ENCODE measurements around the gene RCVRN. TPM values are rescaled to one million over a fixed set of nuclear protein-coding genes. Genes with fewer than 3 reads are reported as not detected.

The RCVRN gene
- total and polyA plus RNA-seq, 9 donors: 0.22 to 0.82 (median 0.40) TPM; not detected in 6

GRCh38 chr17:9887508-9887907, 17.6 kb downstream of the RCVRN start:
- no peak overlapping the region for H3K27ac ChIP-seq
- no peak for DNase-seq
- no peaks in the 10 kb centered on the region for H3K36me3 ChIP-seq
- H3K27me3 ChIP-seq: no peaks in the 10 kb centered on the region
- H3K4me1 ChIP-seq (ENCODE audit: insufficient read depth): no peaks in the 10 kb centered on the region
- TF ChIP-seq EP300 (IDR thresholded peaks at IDR 0.05) (no peak), CTCF (IDR thresholded peaks at IDR 0.05) (no peak), POLR2A (IDR thresholded peaks at IDR 0.05) (no peak)
- H3K4me3 ChIP-seq: no peak overlapping the region
- no peaks in the 10 kb centered on the region for H3K9me3 ChIP-seq
- intact Hi-C loops (cut with DNase I): no loop called here
- 78 to 87% (median 85%) methylated on average over 8 of the region's 8 CpGs for WGBS, 3 donors

GRCh38 chr17:9886141-9886930, 18.7 kb downstream of the RCVRN start:
- no peaks in the 10 kb centered on the region for H3K4me1 ChIP-seq (ENCODE audit: insufficient read depth)
- no peaks in the 10 kb centered on the region for H3K27me3 ChIP-seq
- intact Hi-C loops (cut with DNase I): no loop called here

GRCh38 chr17:9883451-9883850, 21.6 kb downstream of the RCVRN start:
- Histone ChIP-seq H3K9me3 (no peaks in the 10 kb centered on the region), H3K27me3 (no peaks in the 10 kb centered on the region), H3K36me3 (no peaks in the 10 kb centered on the region), H3K27ac (no peak overlapping the region), H3K4me3 (no peak overlapping the region), H3K4me1 (ENCODE audit: insufficient read depth) (no peaks in the 10 kb centered on the region)
- intact Hi-C loops (cut with DNase I): no loop called here
- TF ChIP-seq POLR2A (IDR thresholded peaks at IDR 0.05) (no peak), EP300 (IDR thresholded peaks at IDR 0.05) (no peak), CTCF (IDR thresholded peaks at IDR 0.05) (no peak)
- no peak for DNase-seq

More at GRCh38 chr17:9886141-9886930, 18.7 kb downstream of the RCVRN start:
- 85 to 92% (median 90%) methylated on average over 5 of the region's 5 CpGs for WGBS, 3 donors
- DNase-seq: no peak
- Histone ChIP-seq H3K27ac (no peak overlapping the region), H3K4me3 (no peak overlapping the region), H3K9me3 (no peaks in the 10 kb centered on the region), H3K36me3 (no peaks in the 10 kb centered on the region)
- no peak for TF ChIP-seq POLR2A (IDR thresholded peaks at IDR 0.05)
- no peak for TF ChIP-seq CTCF (IDR thresholded peaks at IDR 0.05)
- no peak for TF ChIP-seq EP300 (IDR thresholded peaks at IDR 0.05)

GRCh38 chr17:9880582-9880999, 24.5 kb downstream of the RCVRN start:
- DNase-seq: no peak
- Histone ChIP-seq H3K27me3 (no peaks in the 10 kb centered on the region), H3K36me3 (no peaks in the 10 kb centered on the region), H3K27ac (no peak overlapping the region), H3K9me3 (no peaks in the 10 kb centered on the region), H3K4me1 (ENCODE audit: insufficient read depth) (peaks cover 3% of the 10 kb centered on the region), H3K4me3 (no peak overlapping the region)
- 73 to 85% (median 75%) methylated on average over 3 of the region's 3 CpGs for WGBS, 3 donors
- TF ChIP-seq POLR2A (IDR thresholded peaks at IDR 0.05) (no peak), CTCF (IDR thresholded peaks at IDR 0.05) (no peak), EP300 (IDR thresholded peaks at IDR 0.05) (no peak)
- intact Hi-C loops (cut with DNase I): no loop called here

All from ovary (tissue), 9 donors.